Stimulated activated CD8-positive, alpha-beta memory T cell treated with anti-CD3 and anti-CD28 coated beads, Interleukin-7, amount 100 ng/mL, for 4 hours (primary cell): ENCODE data around the gene FLCN.
"Not testable (repeated sequence)": the region's sequence is repeated elsewhere in the genome, so short reads cannot be mapped to it uniquely, and the experiment has no call there.

ENCODE experiments used
- DNase-seq, 2 donors: peaks; one replicate each; pipeline ENCODE4 v3.0.0-alpha.2; 2020; ENCODE audit warnings: low read depth in 2 of 2

FLCN gene

DNA sequence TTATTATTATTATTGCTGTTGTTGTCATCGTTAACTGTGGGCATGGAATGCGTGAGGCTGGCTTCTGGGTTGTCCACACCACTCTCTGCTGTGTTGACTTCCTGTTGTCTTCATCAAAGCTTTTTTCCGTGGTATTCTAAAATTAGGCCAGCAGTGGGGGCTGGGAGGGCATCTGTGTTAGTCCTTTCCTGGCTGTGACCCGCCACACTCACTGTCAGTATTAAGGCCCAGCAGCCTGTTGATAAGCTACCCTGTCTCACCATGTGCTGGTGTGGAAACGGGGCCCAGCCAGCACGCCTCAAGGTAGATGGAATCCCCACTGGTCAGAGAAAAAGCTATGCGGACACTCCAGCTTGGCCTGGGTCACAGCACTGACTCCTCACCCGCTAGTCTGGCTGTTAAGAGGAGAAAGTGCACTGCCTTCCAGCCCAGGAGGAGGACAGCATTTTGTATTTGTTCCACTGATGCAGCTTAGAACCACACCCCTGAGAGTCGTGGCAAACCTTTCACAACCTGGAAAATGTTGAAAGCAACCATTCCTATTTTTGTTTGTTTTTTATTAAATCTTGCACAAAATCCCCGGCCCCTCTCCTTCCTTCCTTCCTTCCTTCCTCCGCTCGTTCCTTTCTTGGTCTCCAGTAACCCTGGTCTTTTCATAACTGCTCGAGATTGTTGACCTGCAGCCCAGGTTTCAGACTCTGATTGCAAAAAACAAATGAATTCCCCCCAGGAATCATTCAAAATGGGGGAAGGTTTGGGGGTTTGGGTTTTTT, 51.8 kb downstream of the FLCN start:
- DNase-seq = not testable (repeated sequence)

DNA sequence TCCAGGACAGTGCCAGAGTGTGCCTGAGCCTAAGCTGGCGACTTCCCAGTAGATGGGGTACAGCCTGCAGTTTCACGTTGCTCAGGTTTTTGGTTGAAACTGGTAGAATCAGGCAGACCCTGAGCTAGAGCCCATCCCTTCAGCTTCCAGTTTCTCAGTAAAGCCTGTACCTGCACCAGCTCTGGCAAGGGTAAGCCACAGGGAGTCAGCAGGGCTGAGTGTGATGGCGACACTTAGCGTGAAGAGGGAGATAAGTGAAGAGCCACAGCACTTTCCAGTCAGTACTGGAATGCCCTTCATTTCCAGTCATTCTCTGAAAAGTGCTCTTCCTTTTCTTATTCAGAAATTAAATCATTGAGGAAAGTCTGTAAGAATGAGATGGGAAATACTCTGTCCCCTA, 53.2 kb downstream of the FLCN start:
- DNase-seq = no peak

DNA sequence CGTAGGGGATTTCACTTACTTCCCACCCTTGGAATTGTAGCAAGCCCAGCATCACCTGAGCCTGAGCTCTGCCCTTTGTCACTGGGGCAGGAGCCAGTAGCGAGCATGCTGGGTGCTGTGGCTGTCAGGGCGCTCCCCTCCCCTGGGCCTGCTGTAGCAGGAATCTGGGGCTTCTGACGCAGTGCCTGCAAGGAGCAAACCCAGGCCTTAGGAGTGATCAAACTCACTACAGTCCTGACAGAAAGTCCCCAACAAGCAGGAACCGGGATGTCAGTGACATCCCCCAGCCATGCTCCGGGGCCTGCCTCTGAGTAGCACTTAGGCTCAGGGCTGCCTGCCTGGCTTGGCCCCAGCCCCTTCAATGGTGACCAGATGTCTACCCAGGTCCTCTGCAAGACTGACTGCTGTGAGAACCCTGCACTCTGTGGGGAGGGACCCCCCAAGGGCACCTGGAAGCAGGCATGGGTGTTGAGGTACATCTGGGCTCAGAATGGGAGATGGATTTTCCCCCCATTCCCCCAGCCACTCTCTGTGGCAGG, 54.3 kb downstream of the FLCN start:
- DNase-seq = no peak

DNA sequence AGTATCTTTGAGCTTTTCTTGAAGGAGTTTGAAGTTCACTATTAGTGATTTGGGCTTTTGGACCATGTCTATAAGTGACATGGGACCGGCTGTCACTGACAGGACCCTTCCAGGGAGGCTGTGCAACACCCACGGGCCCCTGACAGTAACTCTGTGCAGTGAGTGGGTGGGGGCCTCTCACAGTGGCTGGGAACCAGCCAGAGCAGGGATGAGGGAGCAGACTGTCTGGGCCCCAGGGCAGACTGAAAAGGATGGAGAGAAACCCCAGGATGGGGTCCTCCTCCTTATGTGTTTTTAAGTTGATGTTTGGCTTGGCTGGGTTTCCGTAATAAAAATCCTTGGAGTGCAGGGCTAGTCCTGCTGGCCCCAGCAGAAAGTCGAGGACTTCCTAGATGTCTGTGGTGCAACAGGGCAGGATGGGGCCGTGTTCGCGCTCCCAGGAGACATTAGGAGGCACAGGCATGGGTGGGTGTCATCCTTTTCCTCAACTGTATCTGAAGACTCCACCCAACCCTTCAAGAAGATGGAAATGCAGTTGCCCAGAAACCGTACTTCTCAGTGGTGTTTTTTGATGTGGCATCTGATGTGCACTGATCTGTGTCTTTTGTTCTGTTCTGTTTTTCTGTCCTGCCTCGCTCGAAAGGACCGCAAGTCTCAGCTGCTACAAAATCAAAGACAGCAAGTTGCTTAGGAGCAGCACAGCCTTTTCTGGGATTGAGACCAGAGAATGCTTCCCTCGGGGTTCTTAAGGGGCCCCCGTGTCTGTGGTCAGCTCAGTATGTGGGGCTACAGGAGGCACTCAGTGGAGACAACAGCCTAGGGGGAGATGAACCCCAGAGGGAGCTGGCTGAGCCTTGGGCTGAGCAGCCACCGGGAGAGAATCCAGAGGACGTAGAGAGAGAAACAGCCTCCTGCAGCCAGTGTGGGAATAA, 55.0 kb downstream of the FLCN start:
- no peak for DNase-seq

DNA sequence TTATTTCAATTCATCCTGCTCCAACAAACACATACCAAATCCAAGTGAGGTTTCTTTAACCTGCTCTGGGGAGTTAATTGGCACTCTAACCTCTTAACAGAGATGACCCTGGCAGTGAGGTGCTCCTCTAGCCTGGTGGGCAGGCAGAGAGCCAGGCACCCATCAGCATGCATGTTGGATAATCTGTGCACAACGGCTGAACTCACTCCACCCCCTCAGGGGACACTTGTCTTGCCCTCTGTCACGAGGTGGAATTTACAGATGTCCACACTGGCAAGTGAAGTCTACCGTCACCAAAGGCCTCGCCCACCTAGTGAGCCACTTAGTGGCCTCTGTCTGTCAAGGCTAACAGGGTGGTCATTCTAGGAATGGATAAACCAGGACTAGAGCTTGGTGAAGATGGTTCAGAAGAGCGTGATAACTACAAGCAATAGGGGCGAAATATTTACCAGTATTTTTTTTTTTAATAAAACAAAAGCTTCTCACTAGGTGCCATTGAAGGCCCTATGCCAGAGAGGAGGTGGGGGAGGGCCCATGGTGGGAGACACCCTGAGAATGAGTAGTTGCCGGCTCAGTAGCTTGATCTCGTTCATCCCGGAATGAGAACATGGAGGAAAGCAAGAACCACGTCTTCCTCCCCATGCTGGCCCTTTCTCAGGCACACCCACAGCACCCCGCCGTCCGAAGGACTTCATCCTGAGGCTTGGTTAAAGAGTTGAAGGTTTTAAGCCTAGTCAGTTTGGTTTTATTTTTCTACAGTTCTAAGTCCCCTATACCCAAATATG, 56.0 kb downstream of the FLCN start:
- no peak for DNase-seq

DNA sequence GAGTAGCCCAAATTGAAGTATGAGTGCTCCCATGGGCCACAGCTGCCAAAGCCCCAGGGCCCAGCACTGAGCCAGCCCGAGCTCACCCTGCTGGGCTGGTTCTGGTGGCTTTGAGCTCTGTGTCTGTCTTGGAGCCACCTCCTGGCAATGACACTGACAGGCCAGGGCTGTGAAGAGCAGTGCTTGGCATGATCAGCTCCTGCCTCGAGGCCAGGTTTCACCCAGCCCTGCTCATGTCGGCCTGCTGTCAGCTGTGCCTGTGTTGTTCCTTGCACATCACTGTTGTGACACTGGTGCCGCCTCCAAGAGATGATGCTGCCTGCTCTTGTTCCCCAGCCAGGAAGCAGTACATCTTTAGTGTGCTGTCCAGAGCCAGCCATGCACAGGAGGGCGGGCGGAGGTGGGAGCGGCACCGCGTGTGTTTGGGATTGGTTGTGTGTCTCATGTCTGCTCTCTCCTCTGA, 56.8 kb downstream of the FLCN start:
- DNase-seq = no peak

DNA sequence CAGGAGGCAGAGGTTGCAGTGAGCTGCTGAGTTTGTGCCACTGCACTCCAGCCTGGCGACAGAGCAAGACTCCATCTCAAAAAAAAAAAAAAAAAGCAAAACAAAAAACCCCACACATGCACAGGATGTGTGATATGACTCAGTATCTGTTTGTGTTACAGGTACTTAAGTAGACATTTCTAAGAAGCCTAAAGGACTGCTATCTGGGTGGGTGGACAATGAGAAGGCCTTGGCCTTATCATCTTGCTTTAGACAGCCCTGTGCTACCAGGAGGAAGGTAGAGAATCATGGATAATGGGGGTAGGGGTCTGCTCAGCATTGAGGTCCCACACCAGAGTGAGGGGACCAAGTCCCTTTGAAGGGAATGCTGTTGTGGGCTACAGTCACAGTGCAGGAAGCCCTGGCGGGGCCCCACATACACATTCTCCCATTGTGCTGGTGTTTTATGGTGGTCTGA, 57.6 kb downstream of the FLCN start:
- no peak for DNase-seq

DNA sequence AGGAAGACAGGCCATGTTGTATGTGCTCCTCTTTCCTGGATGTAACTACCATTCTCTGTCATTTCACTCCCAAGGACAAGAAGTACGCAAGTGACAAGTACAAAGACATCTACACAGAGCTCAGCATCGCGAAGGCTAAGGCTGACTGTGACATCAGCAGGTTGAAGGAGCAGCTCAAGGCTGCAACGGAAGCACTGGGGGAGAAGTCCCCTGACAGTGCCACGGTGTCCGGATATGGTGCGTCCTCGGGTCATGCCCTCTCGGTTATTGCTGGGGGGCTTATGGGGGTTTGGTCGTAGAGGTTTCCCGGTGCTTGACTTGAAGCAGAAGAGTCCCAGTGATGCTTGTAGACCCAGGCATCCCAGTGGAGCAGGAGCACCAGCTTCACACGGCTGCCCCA, 59.8 kb downstream of the FLCN start:
- DNase-seq = no peak

DNA sequence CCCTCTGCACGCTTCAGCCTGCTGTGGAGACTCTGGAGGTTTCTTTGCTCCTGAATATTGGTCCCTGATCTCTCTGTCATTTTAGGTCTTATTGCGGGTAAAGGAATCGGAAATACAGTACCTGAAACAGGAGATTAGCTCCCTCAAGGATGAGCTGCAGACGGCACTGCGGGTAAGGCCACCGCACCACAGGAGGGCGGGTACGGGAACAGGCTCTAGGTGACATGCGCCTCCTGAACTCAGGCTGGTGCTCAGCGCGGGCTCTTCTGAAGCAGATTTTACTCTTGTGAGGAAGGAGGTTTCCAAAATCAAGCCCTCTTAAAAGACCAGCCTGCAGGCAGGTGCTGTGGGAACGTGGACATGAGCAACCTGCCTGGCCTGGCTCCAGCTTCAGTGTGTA, 60.6 kb downstream of the FLCN start:
- DNase-seq = no peak

DNA sequence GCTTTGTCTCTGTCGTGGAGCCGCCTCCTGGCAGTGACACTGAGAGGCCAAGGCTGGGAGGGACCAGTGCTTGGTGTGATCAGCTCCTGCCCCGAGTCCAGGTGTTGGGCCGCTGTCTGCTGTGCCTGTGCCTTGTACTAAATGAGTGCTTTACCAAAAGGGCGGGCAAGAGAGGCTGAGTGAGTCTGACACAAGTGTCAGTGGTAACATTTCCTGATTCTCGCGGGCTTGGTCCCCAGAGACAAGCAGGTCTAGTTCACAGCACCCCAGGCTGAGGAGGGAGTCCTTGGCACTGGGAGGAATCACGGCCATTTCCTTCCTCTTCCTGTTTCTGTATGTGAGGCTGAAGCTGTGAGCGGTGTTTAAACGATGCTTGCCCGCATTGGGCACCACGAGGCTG, 61.1 kb downstream of the FLCN start:
- no peak for DNase-seq

DNA sequence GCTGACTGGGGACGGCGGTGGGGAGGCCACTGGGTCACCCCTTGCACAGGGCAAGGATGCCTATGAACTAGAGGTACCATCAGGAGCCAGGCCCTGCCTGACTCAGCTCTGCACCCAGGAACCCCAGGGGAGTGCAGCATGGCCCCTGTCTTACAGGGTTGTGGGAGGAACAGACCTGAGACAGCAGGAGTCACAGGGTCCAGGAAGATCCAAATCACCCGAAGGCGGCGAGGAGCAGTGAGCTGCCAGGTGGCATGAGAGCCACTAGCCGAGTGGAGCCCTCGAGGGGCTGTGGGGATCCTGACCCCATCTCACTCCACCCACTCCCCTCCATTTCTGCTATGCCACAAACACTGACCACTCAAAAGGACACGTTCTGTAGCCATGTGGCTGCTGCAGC, 61.6 kb downstream of the FLCN start:
- DNase-seq = no peak

DNA sequence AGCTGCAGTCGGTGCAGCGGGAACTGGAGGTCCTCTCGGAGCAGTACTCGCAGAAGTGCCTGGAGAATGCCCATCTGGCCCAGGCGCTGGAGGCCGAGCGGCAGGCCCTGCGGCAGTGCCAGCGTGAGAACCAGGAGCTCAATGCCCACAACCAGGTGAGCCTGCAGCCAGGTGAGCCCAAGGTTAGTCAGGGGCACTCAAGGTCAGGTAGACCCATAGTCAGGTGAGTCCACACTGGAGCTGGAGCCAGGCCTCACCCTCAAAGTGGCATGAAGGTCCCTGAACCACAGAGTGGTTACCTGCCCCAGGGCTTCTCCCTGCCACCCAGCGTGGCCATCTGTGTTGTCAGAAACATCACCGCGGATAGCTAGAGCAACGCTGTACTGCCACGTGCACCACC, 63.0 kb downstream of the FLCN start:
- no peak for DNase-seq

DNA sequence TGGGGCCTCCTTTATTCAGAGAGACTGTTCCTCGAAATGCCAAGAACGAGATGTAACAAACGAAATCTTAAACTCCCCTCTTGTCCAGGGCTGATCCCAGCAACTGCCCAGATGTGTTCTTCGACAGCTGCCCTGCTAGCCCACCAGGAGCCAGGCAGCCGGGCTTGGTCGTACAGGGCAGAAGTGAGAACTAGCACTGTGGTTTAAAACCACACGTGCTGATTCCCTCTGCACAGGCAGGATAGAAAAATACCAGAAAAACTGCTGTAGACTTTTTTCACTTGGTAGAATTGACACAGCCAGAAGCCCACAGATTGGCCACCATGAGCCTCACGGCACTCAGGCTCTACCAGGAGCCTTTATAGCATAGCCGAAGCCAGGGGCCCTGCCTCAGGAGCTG, 64.0 kb downstream of the FLCN start:
- no peak for DNase-seq

DNA sequence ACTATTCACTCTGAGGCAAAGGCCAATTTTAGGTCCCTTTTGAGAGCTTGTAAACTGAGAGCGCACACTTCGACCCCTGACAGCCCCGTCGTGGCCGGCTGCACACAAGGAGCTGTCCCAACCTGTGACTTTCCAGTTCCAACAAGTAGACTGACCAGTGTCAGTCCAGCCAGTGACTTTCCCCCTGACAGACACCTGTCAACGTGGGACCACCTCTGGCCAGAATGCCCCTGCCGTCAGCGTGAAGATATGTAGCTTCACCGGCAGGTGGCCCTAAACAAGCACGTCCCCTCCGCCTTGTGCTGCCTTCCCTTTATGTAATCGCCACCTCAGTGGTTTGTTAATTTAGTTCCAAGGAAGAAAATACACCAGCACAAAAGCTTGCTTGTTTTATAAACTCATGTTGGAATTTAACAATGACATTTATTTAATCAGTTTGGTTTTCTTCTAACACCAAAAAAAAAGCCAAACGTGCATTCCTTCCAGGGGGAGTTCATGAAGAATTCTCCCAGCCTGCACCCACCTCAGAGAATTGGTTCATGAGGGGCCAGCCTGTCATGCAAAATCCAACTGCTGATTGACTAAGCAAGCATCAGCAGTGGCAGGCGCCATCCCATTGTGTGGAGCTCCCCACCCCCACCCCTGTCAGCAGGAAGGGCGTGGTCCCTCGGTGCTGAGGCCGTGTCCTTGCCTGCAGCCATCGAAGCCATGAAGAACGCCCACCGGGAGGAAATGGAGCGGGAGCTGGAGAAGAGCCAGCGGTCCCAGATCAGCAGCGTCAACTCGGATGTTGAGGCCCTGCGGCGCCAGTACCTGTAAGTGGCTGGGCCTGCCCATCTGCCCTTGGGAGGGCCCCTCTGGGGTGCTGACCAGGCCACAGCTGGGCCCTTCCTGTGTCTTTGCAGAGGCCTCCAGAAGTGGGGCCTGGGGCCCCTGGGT, 64.7 kb downstream of the FLCN start:
- DNase-seq = no peak

DNA sequence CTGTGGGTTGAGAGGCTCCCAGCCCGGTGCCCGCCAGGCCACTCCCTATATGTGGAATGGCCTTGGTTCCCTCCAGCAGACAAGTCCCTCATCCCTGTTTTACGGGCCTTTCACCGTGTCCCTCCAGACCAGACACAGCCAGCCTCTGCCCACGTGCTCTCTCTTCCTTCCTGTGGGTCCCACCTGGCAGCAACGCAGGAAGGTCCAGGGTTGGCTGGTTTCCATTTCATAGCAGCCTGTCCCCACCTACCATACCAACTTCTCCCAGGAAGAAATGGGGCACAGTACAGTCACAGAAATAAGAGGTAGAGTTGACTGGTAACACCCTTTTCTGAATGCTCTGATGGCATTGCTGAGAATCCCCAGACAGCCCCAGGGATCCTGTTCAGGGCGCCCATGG, 65.8 kb downstream of the FLCN start:
- no peak for DNase-seq

DNA sequence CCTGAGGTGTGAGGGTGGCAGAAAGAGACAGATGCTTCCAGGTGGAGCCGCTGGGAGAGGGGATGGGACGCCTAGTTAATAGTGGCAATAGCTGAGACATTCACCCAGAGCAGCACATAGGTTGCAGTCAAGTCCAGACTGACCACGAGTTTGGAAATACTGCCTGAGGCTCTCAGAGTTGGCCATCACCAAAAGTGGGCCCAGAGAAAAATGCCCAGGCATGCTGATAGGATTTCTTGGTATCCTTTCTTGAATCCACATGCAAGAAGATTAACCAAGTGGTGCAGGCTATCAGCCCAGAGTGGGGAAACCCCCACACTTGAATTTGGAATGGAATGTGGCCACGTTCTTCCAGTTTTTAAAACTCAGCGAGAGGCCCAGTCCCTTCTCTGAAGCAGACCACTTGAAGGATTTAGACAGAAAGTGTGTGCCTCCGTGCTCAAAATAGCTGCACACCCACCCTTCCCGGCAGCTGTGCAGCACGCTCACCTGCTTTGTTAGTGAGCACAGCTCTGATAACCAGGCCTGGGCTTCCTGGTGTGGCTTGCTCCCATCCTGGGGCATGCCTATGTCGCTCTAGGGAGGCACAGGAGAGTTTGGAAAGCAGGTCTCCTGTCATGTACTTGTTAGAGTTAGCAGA, 66.5 kb downstream of the FLCN start:
- no peak for DNase-seq

DNA sequence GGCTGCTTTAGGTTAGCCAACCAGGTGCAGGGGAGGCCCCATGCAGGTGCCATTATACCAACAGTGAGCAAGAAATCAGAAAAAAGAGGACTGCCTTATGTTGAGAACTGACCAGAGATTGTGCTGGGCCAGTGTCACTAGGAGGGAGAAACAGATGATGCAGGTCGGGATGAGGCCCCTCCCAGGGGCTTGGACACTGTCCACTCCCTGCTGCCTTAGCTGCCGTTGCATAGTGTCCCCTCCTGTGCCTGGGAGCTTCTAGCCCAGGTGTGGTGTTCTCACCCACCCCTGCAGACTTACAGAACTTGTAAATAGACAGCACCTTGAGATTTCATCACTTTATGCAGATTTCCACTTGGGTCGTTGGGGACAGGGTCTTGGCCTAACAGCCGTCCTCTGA, 67.6 kb downstream of the FLCN start:
- no peak for DNase-seq

DNA sequence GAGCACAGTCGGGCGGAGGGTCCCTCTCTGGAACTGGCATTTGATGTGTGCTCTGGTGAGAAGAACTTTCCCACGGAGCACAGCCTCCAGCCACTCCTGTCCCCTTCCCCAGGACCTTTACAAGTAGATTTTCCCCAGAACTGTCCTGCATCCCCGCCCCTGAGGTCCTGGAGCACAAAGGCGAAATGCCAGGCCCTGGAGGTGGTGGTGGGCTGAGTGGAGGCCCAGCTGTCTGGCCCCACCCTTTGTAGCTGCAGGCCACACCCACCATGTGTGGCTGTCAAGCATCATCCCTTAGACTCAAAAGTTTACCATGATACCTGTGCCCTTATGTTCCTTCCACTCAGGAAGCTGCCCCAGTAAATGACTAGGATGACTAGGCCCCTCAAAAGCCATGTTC, 68.6 kb downstream of the FLCN start:
- DNase-seq = no peak

DNA sequence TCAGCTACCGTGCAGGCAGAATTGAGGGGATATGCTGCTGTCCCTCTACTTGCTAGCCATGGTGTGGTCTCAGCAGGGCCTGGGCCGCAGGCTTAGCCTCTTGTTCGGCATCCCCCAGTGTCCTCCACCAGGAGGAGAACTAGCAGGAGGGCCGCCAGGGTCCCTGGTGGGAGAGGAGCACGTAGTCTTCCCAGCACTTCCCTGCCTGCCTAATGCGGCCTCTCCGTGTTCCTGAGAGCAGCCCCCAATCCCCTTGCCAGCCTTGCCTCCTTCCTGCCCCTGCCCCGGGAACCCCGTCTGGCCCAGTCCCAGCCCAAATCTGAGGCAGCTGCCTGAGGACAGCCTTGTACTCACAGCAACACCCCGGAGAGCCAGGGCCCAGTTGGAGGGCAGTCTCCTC, 69.0 kb downstream of the FLCN start:
- no peak for DNase-seq

DNA sequence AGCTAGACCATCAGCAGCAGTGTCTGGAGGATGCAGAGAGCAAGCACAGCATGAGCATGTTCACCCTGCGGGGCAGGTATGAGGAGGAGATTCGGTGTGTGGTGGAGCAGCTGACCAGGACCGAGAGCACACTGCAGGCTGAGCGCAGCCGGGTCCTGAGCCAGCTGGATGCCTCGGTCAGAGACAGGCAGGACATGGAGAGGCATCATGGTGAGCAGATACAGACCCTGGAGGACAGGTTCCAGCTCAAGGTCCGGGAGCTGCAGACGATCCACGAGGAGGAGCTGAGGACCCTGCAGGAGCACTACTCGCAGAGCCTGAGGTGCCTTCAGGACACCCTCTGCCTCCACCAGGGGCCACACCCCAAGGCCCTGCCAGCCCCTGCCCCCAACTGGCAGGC, 69.6 kb downstream of the FLCN start:
- DNase-seq = no peak
